ENCODE measurements around the gene SNCG.
"Not testable (repeated sequence)": the region's sequence is repeated elsewhere in the genome, so short reads cannot be mapped to it uniquely, and the experiment has no call there.

The SNCG gene

GRCh38 chr10:86931872-86932271 lies 26.5 kb upstream of the SNCG start:
- no peak for DNase-seq
- H3K27ac Mint-ChIP-seq: peak overlapping the region; percentile 41

GRCh38 chr10:86932674-86933073 lies 25.7 kb upstream of the SNCG start:
- Mint-ChIP-seq H3K27ac (peak overlapping the region; percentile 47), H3K9me3 (no peaks in the 10 kb centered on the region), H3K36me3 (ENCODE audit: low read depth) (peaks cover 31% of the 10 kb centered on the region), H3K27me3 (ENCODE audit: low read depth, poor library complexity) (peaks cover 11% of the 10 kb centered on the region), H3K4me3 (no peak overlapping the region), H3K4me1 (peaks cover 5% of the 10 kb centered on the region)
- TF ChIP-seq CTCF (IDR thresholded peaks at IDR 0.05): no peak
- no peak for DNase-seq

More at GRCh38 chr10:86931872-86932271, 26.5 kb upstream of the SNCG start:
- peaks cover 7% of the 10 kb centered on the region for H3K27me3 Mint-ChIP-seq (ENCODE audit: low read depth, poor library complexity)
- H3K4me1 Mint-ChIP-seq: peaks cover 5% of the 10 kb centered on the region
- peaks cover 33% of the 10 kb centered on the region for H3K36me3 Mint-ChIP-seq (ENCODE audit: low read depth)
- no peak for TF ChIP-seq CTCF (IDR thresholded peaks at IDR 0.05)
- no peak overlapping the region for H3K4me3 Mint-ChIP-seq
- H3K9me3 Mint-ChIP-seq: no peaks in the 10 kb centered on the region

DNA sequence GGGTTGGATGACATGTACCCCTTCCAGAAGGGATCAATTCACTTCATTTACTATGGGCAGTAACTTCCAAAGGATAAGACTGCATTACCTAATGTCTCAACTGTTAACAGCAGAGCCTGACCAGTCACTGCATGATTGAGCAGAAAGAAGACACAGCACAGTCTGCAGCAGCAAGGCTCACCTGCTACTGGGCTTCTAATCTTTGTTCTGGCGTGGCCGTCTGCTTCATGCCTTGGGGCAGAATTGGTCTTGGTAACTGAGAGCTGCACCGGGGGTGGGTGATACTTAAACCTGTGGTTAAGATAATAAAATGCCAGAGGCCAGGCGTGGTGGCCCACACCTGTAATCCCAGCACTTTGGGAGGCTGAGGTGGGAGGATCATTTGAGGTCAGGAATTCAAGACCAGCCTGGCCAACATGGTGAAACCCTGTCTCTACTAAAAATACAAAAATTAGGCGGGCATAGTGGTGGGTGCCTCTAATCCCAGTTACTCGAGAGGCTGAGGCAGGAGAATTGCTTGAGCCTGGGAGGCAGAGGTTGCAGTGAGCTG lies 24.2 kb upstream of the SNCG start:
- Mint-ChIP-seq H3K27ac (peak overlapping the region; percentile 85), H3K27me3 (ENCODE audit: low read depth, poor library complexity) (peaks cover 11% of the 10 kb centered on the region), H3K36me3 (ENCODE audit: low read depth) (peaks cover 26% of the 10 kb centered on the region)
- DNase-seq, H3K9me3 Mint-ChIP-seq, H3K4me3 Mint-ChIP-seq, H3K4me1 Mint-ChIP-seq: not testable (repeated sequence)

- Mint-ChIP-seq H3K9me3 (no peaks in the 10 kb centered on the region), H3K27ac (no peak overlapping the region), H3K4me1 (peaks cover 14% of the 10 kb centered on the region), H3K27me3 (ENCODE audit: low read depth, poor library complexity) (peaks cover 14% of the 10 kb centered on the region), H3K36me3 (ENCODE audit: low read depth) (peaks cover 6% of the 10 kb centered on the region), H3K4me3 (no peak overlapping the region)
- DNase-seq: no peak
- TF ChIP-seq CTCF (IDR thresholded peaks at IDR 0.05): no peak
Measured at GRCh38 chr10:86936661-86937501, 21.5 kb upstream of the SNCG start.

- Mint-ChIP-seq H3K36me3 (ENCODE audit: low read depth) (peaks cover 5% of the 10 kb centered on the region), H3K4me1 (peaks cover 14% of the 10 kb centered on the region), H3K9me3 (no peaks in the 10 kb centered on the region), H3K27me3 (ENCODE audit: low read depth, poor library complexity) (peaks cover 14% of the 10 kb centered on the region), H3K4me3 (no peak overlapping the region), H3K27ac (no peak overlapping the region)
- TF ChIP-seq CTCF (IDR thresholded peaks at IDR 0.05): no peak
- DNase-seq: no peak
Measured at GRCh38 chr10:86937502-86938154, 20.8 kb upstream of the SNCG start.

DNA sequence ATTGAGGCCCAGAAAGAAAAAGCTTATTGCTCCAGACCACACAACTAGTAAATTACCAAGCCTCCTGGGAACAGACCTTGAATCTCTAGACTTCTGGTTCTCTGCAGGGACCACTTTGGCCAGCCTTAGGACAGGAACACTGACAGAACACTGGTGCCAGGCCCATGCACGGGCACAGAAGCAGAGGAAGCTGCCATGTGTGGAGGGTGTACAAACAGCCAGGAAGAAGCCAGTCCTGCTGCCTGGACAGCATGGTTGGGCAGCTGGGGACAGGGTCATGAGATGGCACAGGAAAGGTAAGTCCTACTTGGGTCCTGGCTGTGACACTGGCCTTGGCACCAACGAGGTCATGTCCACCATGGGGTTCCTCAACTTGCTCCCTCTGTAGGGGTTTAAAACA lies 20.1 kb upstream of the SNCG start:
- Mint-ChIP-seq H3K36me3 (ENCODE audit: low read depth) (peaks cover 5% of the 10 kb centered on the region), H3K4me3 (no peak overlapping the region), H3K4me1 (peaks cover 14% of the 10 kb centered on the region), H3K27me3 (ENCODE audit: low read depth, poor library complexity) (peaks cover 11% of the 10 kb centered on the region), H3K9me3 (no peaks in the 10 kb centered on the region), H3K27ac (no peak overlapping the region)
- no peak for TF ChIP-seq CTCF (IDR thresholded peaks at IDR 0.05)
- no peak for DNase-seq

- H3K27me3 Mint-ChIP-seq (ENCODE audit: low read depth, poor library complexity); H3K4me3 Mint-ChIP-seq; H3K9me3 Mint-ChIP-seq; DNase-seq; H3K27ac Mint-ChIP-seq: not testable (repeated sequence)
- H3K36me3 Mint-ChIP-seq (ENCODE audit: low read depth): peaks cover 12% of the 10 kb centered on the region
- H3K4me1 Mint-ChIP-seq: peaks cover 20% of the 10 kb centered on the region
Measured at GRCh38 chr10:86940076-86940475, 18.3 kb upstream of the SNCG start.
